ENCODE data around the gene MTMR3.

GRCh38 chr22:29912141-29912540 lies 29.2 kb downstream of the MTMR3 start:
- no peak for TF ChIP-seq EZH2 (IDR thresholded peaks at IDR 0.05; ENCODE audit: insufficient read depth, poor library complexity, severe bottlenecking)
- TF ChIP-seq EZH2phosphoT487 (IDR thresholded peaks at IDR 0.05; ENCODE audit: insufficient read depth, low read depth) = no peak

Data from GM23248 (cell line).